Stimulated activated CD4-positive, alpha-beta T cell treated with anti-CD3 and anti-CD28 coated beads, TNF-alpha, amount 100 ng/mL, for 24 hours (primary cell): Measurements from ENCODE around the gene SLC17A1.

ENCODE experiments used
- DNase-seq, 3 experiments: peaks; one replicate each; pipeline ENCODE4 v3.0.0-alpha.2; 2020; ENCODE audit warnings: low read depth in 3 of 3

The SLC17A1 gene, protein sequence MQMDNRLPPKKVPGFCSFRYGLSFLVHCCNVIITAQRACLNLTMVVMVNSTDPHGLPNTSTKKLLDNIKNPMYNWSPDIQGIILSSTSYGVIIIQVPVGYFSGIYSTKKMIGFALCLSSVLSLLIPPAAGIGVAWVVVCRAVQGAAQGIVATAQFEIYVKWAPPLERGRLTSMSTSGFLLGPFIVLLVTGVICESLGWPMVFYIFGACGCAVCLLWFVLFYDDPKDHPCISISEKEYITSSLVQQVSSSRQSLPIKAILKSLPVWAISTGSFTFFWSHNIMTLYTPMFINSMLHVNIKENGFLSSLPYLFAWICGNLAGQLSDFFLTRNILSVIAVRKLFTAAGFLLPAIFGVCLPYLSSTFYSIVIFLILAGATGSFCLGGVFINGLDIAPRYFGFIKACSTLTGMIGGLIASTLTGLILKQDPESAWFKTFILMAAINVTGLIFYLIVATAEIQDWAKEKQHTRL

DNA sequence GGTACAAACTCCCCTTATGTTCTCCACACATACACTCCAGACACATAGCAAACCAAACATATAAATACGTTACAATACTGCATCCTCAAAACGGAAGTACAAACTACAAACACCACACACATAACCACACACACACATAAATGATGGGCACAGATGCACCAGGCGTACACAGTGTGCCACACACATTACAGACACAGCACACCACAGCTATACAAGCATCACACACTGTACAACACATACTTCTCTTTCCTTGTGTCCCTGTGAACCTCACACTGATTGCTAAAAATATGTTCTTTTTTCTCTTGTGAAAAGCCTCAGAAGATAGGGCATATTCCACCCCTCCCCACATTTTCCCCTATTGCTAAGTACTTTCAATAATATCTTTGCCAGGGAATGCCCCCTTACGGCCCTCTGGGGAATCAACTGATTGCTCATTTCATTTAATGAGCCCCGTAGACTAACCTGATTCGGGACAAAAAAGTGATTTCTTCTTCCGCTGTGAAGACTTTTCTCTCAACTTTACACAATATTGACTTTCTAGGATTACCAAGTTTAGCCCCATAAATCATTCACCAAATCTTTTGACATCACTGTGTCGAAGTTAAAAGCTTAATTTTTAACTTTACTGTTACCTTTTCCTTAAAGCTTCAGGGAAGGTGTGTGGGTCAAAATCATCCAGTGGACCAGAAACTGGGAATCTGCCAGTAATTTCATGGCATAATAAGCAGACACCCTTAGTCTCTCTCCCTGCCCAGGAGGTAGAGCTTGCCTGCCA, at the start of gene SLC17A1:
Gene SLC17A1 (minus strand): TSS at position 521 of the 775 bp plus-strand sequence. CDS start 1,495 bp downstream, outside the sequence.
- DNase-seq, result no peak

DNA sequence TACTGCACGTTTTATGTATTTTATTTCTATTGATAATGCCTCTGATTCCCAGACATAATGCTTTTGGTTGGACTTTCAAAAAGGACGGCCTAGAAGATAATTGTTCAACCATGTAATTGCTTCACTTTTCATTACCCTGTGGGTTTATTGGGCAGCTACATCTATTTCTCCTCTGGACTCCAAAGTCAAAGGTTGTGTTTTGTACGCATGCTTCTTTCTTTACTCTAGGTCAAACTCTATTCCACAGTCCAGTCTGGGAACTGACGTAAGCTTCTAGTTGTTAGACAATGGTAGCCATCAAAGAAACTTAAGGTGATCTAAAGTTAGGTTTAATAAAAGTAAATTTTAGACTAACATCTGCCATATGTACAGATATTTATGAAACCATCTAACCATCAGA, 48.7 kb upstream of the SLC17A1 start:
- DNase-seq, result no peak

DNA sequence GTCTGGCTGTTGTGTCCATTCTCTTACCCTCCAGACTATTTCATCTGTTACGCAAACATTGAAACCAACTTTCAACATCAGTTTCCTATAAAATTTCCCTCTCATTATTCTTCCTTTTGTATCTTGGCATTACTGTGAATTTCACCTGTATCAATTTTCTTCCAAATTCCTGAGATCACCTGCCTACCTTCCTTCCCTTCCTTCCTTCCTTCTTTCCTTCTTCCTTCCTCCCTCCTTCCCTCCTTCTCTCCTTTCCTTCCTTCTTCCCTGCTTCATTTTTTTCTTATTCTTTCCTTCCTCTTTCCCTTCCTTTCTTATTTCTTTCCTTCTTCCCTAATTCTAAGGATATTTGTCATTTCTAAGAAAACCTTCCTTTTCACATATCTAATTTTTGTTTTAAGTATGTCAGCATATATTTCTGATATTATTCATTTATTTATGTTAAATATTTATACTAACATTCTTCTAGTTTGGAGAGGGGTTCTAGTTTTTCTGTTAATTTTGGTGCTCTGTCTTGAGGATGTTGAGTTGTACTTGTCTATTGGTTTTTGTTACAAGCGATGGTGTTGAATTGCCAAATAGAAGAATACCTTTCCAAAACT, 47.0 kb upstream of the SLC17A1 start:
- DNase-seq, result no peak

DNA sequence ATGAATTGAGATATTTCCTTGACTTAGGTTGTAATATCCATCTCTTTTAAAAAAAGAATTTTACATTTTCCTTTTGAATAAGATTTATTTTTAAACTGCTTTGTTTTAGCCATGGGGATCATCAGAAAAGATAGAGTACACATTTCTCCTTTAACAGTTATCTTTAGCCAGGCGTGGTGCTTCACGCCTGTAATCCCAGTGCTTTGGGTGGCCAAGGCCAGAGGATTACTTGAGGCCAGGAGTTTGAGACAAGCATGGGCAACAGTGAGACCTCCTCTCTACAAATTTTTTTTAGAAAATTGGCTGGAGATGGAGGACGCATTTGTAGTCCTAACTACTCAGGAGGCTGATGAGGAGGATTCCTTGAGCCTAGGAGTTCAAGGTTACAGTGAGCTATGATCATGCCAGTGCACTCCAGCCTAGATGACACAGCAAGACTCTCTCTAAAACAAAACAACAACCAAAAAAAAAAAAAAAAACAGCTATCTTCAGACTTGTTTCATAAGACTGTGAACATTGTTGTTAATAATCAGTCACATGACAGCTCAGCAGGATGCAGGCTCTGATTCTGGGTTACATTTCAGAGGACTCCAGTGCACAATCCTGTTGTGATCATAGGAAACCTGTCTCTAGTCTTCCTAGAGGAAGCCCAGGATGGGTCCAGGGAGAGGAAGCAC, 44.2 kb upstream of the SLC17A1 start:
- no peak for DNase-seq

DNA sequence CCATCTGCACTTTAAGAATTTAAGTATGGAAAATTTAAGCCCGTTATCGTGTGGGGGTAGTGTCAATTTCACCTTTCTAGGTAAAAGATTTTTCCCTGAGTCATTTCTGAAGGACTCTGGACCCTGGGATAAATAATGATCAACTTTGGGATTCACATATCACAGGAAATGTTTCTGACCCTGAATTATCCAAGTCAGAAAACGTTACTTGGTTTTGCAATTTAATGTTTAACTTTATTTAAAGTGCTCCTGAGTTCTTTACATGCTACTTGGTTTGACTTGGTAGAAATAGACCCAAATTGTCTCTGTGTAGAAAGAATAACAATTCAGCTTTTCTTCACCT, 43.7 kb upstream of the SLC17A1 start:
- no peak for DNase-seq

DNA sequence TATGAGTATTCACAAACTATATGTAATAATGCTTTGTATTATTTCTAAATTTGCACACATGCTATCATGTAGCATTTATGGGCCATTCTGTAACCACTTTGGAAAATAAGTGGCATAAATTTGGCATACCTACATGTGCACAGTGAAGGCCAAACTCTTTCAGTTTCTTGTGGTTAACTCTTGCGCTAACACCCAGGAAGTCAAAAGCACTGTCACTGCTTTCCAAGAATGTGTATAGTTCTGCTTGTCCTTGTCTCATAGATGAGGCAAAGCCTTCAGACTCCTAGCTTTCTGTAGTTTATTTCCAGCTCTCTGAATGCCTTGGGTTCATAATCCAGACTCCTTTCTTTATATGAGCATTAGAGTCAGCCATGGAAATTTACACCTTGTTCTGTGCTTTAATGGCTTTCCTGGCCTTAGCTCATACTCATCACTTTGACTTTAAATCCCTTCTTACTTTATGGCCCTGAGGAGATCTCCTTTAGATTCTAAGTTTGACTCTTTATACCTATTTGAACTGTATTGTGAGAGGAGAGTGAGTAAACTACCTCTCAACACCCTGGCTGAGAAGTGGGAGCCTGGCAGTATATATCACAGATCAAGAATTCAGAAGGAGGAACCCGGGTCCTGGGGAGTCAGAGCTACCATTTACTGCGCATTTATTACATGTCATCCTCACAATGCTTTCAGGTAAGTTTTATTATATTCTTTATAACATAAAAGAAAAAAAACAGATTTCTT, 43.1 kb upstream of the SLC17A1 start:
- DNase-seq, result no peak

DNA sequence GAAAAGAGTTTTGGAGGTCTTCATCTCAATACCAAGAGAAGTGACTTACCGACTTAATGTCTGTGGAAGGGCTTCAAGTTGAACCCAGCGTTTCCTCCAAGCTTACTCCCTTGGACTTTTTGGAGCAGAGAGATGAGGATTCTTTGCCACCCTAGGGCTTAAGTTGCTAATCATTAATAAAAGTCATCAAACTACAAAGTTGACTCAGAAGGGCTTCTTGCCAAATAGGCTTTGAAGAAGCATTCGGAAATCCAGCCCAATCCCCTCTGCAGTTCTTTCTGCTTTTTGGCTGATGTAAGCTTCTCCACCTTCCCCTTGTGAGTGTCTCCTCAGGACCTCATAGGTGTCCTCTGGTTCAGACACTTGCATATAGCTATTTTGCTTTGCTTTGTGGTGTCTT, 42.3 kb upstream of the SLC17A1 start, which contains the start of gene SLC17A3:
Gene SLC17A3 (minus strand): TSS at position 126 of the 400 bp plus-strand sequence. CDS start 5,856 bp downstream, outside the sequence.
- DNase-seq, result no peak

DNA sequence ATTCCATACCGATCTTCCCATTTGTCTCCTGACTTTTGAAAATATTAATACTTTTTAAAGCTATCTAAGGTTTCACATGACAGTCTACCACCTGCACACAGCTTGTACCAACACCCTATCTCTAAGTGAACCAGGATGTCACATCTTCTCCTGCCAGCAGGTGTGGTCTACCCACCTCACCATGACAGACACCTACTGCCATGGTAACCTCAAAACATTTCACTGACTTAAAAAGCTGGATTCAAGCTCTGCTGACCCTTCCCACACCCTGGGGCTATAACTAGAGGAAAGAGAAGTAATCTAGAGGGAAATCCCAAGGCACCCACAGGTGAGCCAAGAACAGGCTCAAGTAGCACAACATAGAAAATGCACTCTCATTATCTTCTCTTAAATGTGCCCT, 41.0 kb upstream of the SLC17A1 start:
- DNase-seq, result no peak

DNA sequence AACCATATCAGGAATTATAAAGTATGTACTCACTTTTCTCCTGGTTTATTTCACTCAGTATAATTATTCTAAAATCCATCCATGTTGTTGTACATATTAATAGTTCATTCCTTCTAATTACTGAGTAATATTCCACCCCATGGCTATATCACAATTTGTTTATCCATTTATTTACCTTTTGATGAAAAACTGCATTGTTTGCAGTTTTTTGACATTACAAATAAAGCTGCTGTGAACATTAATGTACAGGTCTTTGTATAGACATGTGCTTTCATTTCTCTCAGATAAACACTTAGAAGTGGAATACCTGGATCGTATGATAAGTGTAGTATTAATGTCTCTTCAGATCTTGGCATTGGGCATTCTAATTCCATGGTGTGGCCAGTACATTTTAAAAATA, 38.0 kb upstream of the SLC17A1 start:
- no peak for DNase-seq

DNA sequence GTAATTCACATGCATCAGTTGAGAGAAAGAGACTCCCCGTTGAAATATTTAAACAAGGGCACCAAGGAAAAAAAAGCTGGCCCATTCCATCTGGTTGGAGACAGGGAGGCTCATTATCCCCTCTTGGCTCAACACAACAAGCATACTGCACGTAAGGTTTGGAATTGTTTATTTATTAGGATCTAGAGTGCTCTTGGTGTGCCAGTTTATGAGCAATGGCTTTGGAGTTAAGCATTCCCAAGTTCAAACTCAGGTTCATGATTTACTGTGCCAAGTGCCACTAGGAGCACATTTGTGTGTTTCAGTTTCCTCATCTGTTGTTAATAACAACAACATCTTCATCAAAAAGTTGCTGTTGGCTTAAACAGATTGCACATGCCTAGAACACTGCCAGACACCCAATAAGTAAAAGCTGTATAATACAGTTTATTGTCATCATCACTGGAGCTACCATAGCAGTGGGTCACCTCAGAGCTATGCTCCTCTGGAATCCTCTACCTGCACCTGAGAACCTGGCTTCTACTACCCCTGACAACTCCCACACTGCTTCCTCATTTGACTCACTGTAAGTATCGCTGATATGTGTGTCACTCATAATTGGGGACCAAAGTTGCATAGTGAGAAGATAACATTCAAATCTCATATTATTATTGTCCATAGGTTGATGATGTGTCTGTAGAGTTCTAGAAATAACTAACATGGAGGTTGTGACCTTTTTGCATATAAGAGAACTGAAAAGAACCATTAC, 36.8 kb upstream of the SLC17A1 start:
- DNase-seq, result no peak

DNA sequence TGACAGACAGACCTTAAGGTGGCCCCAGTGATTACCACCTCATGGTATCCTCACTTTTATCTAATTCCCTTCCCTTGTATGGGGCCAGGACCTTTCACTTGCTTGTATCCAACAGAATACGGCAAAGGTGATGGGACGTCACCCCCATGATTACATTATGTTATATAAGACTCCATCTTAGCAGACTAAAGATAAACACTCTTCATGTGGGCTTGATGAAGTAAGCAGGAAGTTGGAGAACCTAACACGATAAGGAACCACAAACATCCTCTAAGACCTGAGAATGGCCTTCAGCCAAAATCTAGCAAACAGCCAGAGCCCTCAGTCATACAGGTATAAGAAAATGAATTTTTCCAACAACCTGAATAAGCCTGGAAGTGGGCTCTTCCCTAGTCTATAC, 34.2 kb upstream of the SLC17A1 start:
- no peak for DNase-seq

DNA sequence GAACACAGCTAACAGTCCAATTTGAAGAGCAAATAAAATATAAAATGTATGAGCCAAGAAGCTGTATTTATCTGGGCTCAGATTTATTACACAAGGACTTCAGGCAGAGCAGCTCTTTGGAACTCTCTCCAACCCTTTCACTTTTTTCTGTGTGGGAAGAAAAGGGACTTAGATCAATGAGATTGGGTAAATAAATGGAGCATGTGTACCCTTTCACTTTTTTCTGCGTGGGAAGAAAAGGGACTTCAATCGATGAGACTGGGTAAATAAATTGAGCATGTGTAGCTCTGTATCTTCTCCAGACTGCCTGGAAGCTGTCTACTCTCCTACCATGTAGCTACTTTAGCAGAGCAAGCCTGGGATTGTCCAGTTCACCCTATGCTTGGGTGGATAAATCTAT, 31.5 kb upstream of the SLC17A1 start:
- no peak for DNase-seq

DNA sequence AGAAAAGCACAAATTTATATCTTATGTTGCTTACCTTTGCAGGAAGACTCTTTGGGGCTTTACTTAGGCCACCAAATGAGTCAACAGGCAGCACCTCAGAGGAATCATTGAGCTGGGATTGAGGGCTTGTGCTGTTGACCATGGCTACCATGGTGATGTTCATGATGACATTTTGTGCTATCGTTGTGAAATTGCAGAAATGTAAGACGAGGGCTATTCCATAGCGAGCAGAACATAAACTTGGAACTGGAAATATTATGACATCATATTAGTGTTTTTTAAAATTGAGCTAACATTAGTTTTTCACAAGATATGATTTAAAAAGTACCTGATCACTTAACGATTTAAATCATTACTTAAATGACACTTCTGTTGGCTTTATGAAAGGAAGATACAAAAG, 30.3 kb upstream of the SLC17A1 start:
- DNase-seq, result no peak

DNA sequence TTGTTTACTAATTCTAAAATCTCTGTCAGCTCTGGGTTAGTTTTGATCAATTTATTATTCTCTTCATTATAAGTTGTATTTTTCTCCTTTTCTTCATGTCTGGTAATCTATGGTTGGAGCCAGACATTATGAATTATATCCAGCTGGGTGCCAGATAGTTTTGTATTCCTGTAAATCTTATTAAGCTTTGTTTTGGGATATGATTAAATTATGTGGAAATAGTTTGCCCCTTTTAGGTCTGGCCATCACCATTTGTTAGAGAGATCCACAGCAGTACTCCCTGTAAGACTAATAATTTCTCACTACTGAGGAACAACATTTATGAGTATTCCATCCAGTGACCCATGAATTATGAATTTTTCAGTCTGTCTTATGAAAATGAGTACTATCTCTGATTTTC, 20.9 kb upstream of the SLC17A1 start:
- no peak for DNase-seq

DNA sequence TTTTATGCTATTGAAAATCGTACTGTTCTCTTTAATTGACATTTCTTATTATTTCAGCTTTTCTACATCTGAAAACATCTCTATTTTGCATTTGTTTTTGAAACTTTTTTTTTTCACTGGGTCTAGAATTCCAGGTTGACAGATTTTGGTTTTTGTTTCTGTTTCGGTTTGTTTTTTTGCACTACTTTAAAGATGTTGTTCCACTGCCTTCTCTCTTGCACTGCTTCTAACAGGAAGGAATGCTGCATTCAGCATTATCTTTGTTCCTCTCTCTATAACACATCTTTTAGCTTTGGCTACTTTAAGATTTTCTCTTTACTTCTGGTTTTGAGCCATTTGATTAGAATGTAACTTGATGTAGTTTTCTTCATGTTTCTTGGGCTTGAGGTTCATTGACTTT, 20.1 kb upstream of the SLC17A1 start:
- DNase-seq, result no peak

DNA sequence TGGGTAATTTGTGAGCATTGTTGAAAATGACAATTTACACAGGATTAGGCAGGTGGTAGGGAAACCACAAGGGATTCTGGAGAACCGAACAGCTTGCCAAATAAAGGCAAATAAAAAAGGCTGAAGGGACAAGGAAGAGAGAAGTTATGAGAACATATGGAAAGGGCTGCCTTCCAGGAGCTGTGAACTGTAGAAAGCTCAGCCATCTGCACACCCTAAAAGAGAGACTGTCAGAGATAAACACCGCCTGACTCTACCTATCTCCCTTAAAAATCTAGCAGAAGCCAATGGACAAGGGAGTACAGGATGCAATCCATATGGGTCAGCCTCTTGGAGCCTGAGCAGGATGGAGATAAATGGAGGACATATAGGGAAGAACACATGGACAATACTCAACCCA, 12.7 kb upstream of the SLC17A1 start:
- no peak for DNase-seq

DNA sequence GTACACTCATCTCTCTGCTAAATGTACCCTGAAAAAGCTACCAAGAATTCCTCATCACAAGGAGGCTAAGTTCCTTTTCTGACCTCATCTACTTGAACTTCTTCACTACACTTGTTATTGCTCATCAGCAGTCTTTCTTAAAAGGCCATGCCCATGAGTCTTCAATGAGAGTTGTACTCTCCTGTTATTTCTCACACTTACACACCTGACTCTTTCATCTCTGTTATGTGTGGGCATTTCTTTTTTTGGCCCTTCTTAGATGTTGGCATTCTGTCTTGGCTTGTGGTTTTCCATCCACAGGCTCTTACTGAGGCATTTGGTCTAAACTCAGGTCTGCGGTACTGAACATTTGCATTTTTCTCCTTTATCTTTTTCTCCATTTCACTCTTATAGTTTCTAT, 10.7 kb upstream of the SLC17A1 start:
- DNase-seq, result no peak

DNA sequence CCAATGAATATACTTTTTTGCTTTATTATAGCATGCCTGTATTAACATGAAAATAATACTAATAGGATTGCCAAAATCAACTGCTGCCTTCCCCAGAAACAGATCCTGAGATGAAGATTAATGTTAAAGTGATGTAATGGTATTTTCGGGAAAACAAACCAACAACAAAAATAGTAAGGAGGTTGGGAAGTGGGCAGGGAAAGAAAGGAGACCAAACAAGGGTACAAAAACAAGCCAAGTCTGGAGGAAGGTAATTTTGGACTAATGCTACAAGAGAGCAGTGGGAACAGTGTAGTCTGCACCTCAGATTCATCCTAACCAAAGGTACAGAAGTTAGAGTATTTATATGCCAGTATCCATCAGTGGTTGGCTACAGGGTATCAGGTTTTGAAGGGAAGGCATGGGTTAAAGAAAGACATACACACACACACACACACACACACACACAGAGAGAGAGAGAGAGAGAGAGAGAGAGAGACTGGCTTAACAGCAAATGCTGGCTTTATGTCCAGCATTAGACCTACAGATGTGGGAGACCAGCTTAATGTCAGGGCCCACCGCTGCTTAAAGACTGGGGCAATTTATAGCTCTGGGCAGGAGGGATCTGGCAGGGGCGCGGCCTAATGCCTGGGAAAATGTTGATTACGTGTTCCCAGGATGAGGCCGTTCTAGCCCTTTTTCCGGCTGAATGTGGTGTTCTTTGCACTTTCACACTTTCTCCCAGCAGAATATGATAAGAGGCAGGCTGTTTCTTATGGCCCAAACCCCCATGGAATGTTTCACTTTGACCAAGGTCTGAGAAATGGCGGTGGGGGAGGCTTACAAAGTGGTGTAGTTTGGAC, 3.8 kb upstream of the SLC17A1 start:
- no peak for DNase-seq

DNA sequence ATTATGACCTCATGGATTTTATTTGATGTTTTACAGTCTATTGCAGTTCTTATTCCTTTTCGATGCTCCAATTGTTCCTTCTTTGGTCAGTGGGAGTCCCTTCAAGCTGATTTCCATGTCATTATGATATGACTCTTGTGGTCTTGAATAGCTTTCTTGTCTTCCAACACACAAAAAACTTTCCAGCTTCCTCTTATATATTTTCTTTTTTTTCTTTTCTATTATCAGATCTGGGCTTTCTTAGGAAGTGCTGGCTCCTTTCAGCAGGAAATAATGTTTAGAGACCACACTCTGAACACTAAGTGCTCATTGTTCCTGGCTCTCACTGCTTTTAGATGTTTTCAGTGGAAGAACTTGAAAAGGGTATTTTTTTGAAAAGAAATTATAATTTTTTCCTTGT, 3.1 kb upstream of the SLC17A1 start:
- DNase-seq, result no peak

DNA sequence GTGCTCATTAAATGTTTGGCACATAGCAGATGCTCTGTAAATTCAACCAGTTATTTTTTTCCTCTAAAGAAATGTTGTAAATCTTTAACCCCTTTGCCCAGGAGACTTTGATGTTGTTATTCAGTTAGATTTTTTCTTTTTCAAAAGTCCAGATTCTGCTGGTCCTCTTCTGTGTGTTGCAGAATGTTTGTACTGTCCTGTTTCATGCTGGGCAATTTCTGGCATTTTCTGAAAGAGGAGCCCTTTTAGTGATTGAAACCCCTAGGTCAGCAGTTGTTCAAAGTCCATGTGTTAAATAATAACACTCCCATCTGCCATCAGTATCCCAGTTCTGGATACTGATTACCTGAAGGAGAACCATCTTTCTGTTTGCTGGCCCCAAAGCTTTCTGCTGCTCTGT, 1.3 kb upstream of the SLC17A1 start:
- DNase-seq, result no peak
